Loucy (cell line): Measurements from ENCODE around the gene SYT1.

Experiments used
- H2AFZ ChIP-seq: fragments of 200-600 bp; sonication (generic); 2 replicates; pipeline ENCODE4 v1.6.0; 2016; ENCODE audit warnings: antibody characterized with exemption, mild to moderate bottlenecking, low read length, moderate library complexity
- H3F3A ChIP-seq: fragments of 200-600 bp; 2 replicates; pipeline ENCODE4 v1.6.0; 2016; ENCODE audit warnings: antibody characterized with exemption, low read depth, mild to moderate bottlenecking
- H3K27me3 ChIP-seq: fragments of 200-600 bp; sonication (generic); 2 replicates; pipeline ENCODE4 v1.6.1; 2014; ENCODE audit warnings: low read length, mild to moderate bottlenecking; ENCODE audit not compliant: insufficient read depth, poor library complexity, severe bottlenecking
- H3K36me3 ChIP-seq: fragments of 200-600 bp; sonication (generic); 2 replicates; pipeline ENCODE4 v1.6.1; 2016; ENCODE audit warnings: low read length; ENCODE audit not compliant: insufficient read depth
- H3K4me1 ChIP-seq: fragments of 200-600 bp; sonication (generic); 2 replicates; pipeline ENCODE4 v1.5.1; 2014; ENCODE audit warnings: low read length, mild to moderate bottlenecking; ENCODE audit not compliant: insufficient read depth, poor library complexity, severe bottlenecking
- H3K4me2 ChIP-seq: fragments of 200-600 bp; sonication (generic); 2 replicates; pipeline ENCODE4 v1.6.0; 2014; ENCODE audit warnings: antibody characterized with exemption, low read length, low read depth, mild to moderate bottlenecking; ENCODE audit not compliant: poor library complexity, severe bottlenecking
- H3K4me3 ChIP-seq: fragments of 200-600 bp; sonication (generic); 2 replicates; pipeline ENCODE4 v1.5.1; 2014; ENCODE audit warnings: low read length, mild to moderate bottlenecking, mixed read lengths; ENCODE audit not compliant: poor library complexity, severe bottlenecking
- H3K79me2 ChIP-seq: fragments of 200-600 bp; sonication (generic); 2 replicates; pipeline ENCODE4 v1.6.1; 2014; ENCODE audit warnings: low read length; ENCODE audit not compliant: insufficient read depth
- H3K9ac ChIP-seq: fragments of 200-600 bp; sonication (generic); 2 replicates; pipeline ENCODE4 v1.6.0; 2014; ENCODE audit warnings: mild to moderate bottlenecking, low read depth, low read length, moderate library complexity; ENCODE audit not compliant: poor library complexity, severe bottlenecking
- H3K9me2 ChIP-seq: fragments of 200-600 bp; sonication (generic); replicated peaks from 2 replicates; pipeline ENCODE4 v1.6.1; 2016; ENCODE audit warnings: low read depth, low read length, mixed read lengths
- H3K9me3 ChIP-seq: fragments of 200-600 bp; sonication (generic); 2 replicates; pipeline ENCODE4 v1.6.1; 2014; ENCODE audit warnings: mild to moderate bottlenecking, antibody characterized with exemption, low read length, low read depth; ENCODE audit not compliant: insufficient read depth
- H4K20me1 ChIP-seq: fragments of 200-600 bp; sonication (generic); 2 replicates; pipeline ENCODE4 v1.6.0; 2014; ENCODE audit warnings: antibody characterized with exemption, low read length, mild to moderate bottlenecking; ENCODE audit not compliant: insufficient read depth, poor library complexity, severe bottlenecking
- EZH2phosphoT487 ChIP-seq: fragments of 200-600 bp; IDR thresholded peaks from 2 replicates; pipeline ENCODE4 v1.6.1; 2018; ENCODE audit warnings: antibody characterized with exemption, mild to moderate bottlenecking, moderate library complexity, borderline replicate concordance
- TF ChIP-seq, protein P1 (sequence below): fragments of 200-600 bp; sonication (generic); conservative IDR thresholded peaks from 2 replicates; pipeline ENCODE4 v1.5.1; 2014; ENCODE audit warnings: mild to moderate bottlenecking, antibody characterized with exemption, low read length

Gene SYT1

DNA sequence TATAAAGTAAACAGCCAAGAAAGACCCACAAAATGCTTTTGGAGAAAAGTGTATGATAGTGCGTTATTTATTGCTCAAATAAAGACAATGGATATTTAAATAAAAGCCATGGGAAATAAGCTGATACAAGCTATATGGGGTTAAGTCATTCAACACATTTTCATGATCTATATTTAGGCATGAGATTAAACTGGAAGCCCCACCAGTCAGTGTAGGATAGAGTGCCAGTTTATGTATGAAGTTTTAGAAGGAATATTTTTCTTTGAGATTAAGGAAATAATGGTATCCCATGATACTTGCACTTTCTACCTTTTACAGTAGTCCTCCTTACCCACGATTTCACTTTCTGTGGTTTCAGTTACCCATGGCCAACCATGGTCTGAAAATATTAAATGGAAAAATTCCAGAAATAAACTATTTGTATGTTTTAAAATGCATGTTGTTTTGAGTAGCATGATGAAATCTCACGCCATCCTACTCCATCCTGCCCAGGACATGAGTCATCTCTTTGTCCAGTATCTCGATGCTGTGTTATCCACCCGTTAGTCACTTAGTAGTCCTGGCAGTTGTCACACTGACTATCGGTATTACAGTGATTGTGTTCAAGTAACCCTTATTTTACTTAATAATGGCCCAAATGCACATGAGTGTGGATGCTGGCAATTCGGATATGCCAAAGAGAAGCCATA lies 22.3 kb downstream of the SYT1 start:
- TF ChIP-seq, protein P1, sequence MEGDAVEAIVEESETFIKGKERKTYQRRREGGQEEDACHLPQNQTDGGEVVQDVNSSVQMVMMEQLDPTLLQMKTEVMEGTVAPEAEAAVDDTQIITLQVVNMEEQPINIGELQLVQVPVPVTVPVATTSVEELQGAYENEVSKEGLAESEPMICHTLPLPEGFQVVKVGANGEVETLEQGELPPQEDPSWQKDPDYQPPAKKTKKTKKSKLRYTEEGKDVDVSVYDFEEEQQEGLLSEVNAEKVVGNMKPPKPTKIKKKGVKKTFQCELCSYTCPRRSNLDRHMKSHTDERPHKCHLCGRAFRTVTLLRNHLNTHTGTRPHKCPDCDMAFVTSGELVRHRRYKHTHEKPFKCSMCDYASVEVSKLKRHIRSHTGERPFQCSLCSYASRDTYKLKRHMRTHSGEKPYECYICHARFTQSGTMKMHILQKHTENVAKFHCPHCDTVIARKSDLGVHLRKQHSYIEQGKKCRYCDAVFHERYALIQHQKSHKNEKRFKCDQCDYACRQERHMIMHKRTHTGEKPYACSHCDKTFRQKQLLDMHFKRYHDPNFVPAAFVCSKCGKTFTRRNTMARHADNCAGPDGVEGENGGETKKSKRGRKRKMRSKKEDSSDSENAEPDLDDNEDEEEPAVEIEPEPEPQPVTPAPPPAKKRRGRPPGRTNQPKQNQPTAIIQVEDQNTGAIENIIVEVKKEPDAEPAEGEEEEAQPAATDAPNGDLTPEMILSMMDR, result no peak
- TF ChIP-seq EZH2phosphoT487, result no peak
- H3K27me3 ChIP-seq, result no peaks in the 10 kb centered on the region
- no peaks in the 10 kb centered on the region for H3F3A ChIP-seq
- no peaks in the 10 kb centered on the region for H4K20me1 ChIP-seq
- no peaks in the 10 kb centered on the region for H3K4me1 ChIP-seq
- H3K79me2 ChIP-seq, result no peaks in the 10 kb centered on the region
- no peak overlapping the region for H3K4me3 ChIP-seq
- H3K4me2 ChIP-seq, result no peak overlapping the region
- no peak overlapping the region for H3K9ac ChIP-seq
- H3K9me3 ChIP-seq, result no peaks in the 10 kb centered on the region
- no peak overlapping the region for H2AFZ ChIP-seq
- H3K9me2 ChIP-seq, result peaks cover 5% of the 10 kb centered on the region; the same call in 1 of the 2 replicates
- H3K36me3 ChIP-seq, result no peaks in the 10 kb centered on the region

DNA sequence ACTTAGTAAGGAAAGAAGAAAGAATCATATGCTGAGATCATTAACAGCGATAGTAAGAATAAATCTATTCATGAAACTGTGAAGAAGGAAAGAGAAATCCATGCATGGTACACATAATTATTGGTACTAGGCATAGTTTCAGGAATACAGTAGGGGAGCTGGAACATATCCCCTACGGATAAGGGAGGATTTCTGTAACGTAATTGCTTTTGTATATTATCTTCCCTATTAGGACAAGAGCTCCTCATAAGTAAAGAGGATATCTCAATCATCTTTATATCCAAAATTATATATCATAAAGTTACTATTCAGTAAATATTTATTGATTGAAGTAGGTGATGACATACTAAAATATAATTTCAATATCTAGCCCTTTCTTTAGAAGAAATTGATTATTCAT lies 22.9 kb downstream of the SYT1 start:
- no peak overlapping the region for H3K9ac ChIP-seq
- H3K36me3 ChIP-seq, result no peaks in the 10 kb centered on the region
- no peaks in the 10 kb centered on the region for H3F3A ChIP-seq

DNA sequence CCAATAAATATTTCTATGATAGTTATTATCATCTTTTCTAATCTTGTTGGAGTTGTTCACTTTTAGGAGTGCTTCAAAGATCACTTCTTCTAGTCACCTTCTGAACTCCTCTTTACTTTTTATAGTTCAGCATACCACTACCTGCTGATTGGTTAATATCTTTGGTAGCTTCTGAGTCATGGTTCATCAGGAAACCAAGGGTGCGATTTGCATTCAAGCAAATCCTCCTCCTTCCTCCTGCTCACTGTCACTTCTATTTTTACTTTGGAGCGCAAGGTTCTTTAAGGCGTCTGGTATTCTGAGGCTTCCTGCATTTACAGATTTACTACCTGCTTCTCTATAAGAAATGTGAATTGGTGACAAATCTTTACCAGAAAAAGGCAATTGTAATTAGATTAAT lies 24.0 kb downstream of the SYT1 start:
- H3K9ac ChIP-seq, result no peak overlapping the region
- H3K4me3 ChIP-seq, result no peak overlapping the region
- H3K4me1 ChIP-seq, result no peaks in the 10 kb centered on the region
- H3K4me2 ChIP-seq, result no peak overlapping the region
- no peaks in the 10 kb centered on the region for H3K36me3 ChIP-seq
- no peaks in the 10 kb centered on the region for H3F3A ChIP-seq
- no peaks in the 10 kb centered on the region for H4K20me1 ChIP-seq
- H3K9me2 ChIP-seq, result peaks cover 5% of the 10 kb centered on the region; the same call in 1 of the 2 replicates
- H2AFZ ChIP-seq, result no peak overlapping the region
- no peaks in the 10 kb centered on the region for H3K79me2 ChIP-seq
- no peaks in the 10 kb centered on the region for H3K9me3 ChIP-seq
- H3K27me3 ChIP-seq, result no peaks in the 10 kb centered on the region
- TF ChIP-seq EZH2phosphoT487, result no peak
- TF ChIP-seq, protein P1, result no peak

More for the DNA sequence above, 22.9 kb downstream of the SYT1 start:
- Histone ChIP-seq H3K4me3 (no peak overlapping the region), H3K4me1 (no peaks in the 10 kb centered on the region), H3K4me2 (no peak overlapping the region), H4K20me1 (no peaks in the 10 kb centered on the region), H3K9me2 (peaks cover 5% of the 10 kb centered on the region; the same call in 1 of the 2 replicates), H3K27me3 (no peaks in the 10 kb centered on the region), H2AFZ (no peak overlapping the region), H3K79me2 (no peaks in the 10 kb centered on the region), H3K9me3 (no peaks in the 10 kb centered on the region)
- no peak for TF ChIP-seq EZH2phosphoT487
- TF ChIP-seq, protein P1, result no peak
